SK-N-SH (cell line): ENCODE measurements around the gene ATP13A5. TPM values are rescaled to one million over a fixed set of nuclear protein-coding genes. Genes with fewer than 3 reads are reported as not detected.

Experiments used
- CTCF ChIA-PET: fragments of 300-600, 350-600 bp; formaldehyde crosslinking; extraction: SDS; loops from one replicate; lab custom pipeline; 2021; lab: Yijun Ruan, JAX
- POLR2A ChIA-PET: fragments of 350-600 bp; sonication (Branson Sonifier 250); formaldehyde crosslinking; extraction: SDS; loops from one replicate; lab custom pipeline; 2020; ENCODE audit warnings: antibody characterized with exemption, inconsistent platforms; lab: Yijun Ruan, JAX
- DNase-seq: peaks from one replicate; pipeline ENCODE4 v3.0.0; 2012
- H2AFZ ChIP-seq: fragments of 200-600 bp; sonication (generic); 2 replicates; pipeline ENCODE4 v1.8.1; 2016; ENCODE audit warnings: antibody characterized with exemption, mild to moderate bottlenecking, low read depth
- H3F3A ChIP-seq: fragments of 200-600 bp; sonication (generic); replicated peaks from 2 replicates; pipeline ENCODE3; 2016; ENCODE audit warnings: antibody characterized with exemption, mild to moderate bottlenecking; ENCODE audit not compliant: insufficient read depth
- H3K27ac ChIP-seq, 2 experiments: fragments of 200-500 bp in 1 of 2; fragments of 200-600 bp in 1 of 2; sonication (Bioruptor generic) in 1 of 2; sonication (generic), shearing (Covaris generic) in 1 of 2; 2 replicates each; pipeline versions ENCODE4 v1.5.1 to v1.6.1; 2014 to 2016; ENCODE audit warnings: low read depth in 2 of 2, inconsistent platforms in 1 of 2, low read length in 1 of 2, mild to moderate bottlenecking in 1 of 2, mixed read lengths in 1 of 2
- H3K27me3 ChIP-seq: fragments of 200-600 bp; sonication (generic), shearing (Covaris generic); 2 replicates; pipeline ENCODE4 v1.6.1; 2016; ENCODE audit warnings: mixed run types; ENCODE audit not compliant: insufficient read depth
- H3K36me3 ChIP-seq, 2 experiments: fragments of 200-500 bp in 1 of 2; fragments of 200-600 bp in 1 of 2; sonication (Bioruptor generic) in 1 of 2; sonication (generic) in 1 of 2; replicated peaks in 1 of 2; 2 replicates each; pipeline versions ENCODE3 to v1.5.1; 2014 to 2016; ENCODE audit warnings: low read length in 1 of 2, mild to moderate bottlenecking in 1 of 2; ENCODE audit not compliant: insufficient read depth in 2 of 2, control insufficient read depth in 1 of 2
- H3K4me1 ChIP-seq, 2 experiments: fragments of 200-500 bp in 1 of 2; fragments of 200-600 bp in 1 of 2; sonication (Bioruptor generic) in 1 of 2; sonication (generic), shearing (Covaris generic) in 1 of 2; 2 replicates each; pipeline versions ENCODE4 v1.5.1 to v1.6.1; 2014 to 2016; ENCODE audit warnings: low read depth in 1 of 2, low read length in 1 of 2, mixed run types in 1 of 2; ENCODE audit not compliant: insufficient read depth in 2 of 2, control insufficient read depth in 1 of 2
- H3K4me2 ChIP-seq: fragments of 200-600 bp; sonication (generic), shearing (Covaris generic); 2 replicates; pipeline ENCODE4 v1.6.1; 2017; ENCODE audit warnings: mixed run types
- H3K4me3 ChIP-seq, 2 experiments: fragments of 200-500 bp in 1 of 2; fragments of 200-600 bp in 1 of 2; sonication (Bioruptor generic) in 1 of 2; sonication (generic), shearing (Covaris generic) in 1 of 2; 2 replicates each; pipeline versions ENCODE4 v1.5.1 to v1.8.1; 2014 to 2016; ENCODE audit warnings: low read depth in 2 of 2, inconsistent platforms in 1 of 2, low read length in 1 of 2, mild to moderate bottlenecking in 1 of 2, mixed read lengths in 1 of 2, moderate library complexity in 1 of 2
- H3K79me2 ChIP-seq: fragments of 200-600 bp; sonication (generic); 2 replicates; pipeline ENCODE4 v1.8.1; 2017; ENCODE audit warnings: mild to moderate bottlenecking; ENCODE audit not compliant: insufficient read depth
- H3K9ac ChIP-seq: fragments of 200-600 bp; sonication (generic); 2 replicates; pipeline ENCODE4 v1.6.1; 2017; ENCODE audit warnings: mixed run types
- H3K9me2 ChIP-seq: fragments of 200-600 bp; sonication (generic); 2 replicates; pipeline ENCODE4 v1.6.1; 2017; ENCODE audit warnings: mixed run types
- H3K9me3 ChIP-seq: fragments of 200-600 bp; sonication (generic); 2 replicates; pipeline ENCODE4 v1.6.1; 2017; ENCODE audit warnings: mixed run types, mild to moderate bottlenecking, moderate library complexity
- H4K20me1 ChIP-seq: fragments of 200-600 bp; sonication (generic); 2 replicates; pipeline ENCODE4 v1.6.1; 2017; ENCODE audit warnings: mild to moderate bottlenecking, mixed run types; ENCODE audit not compliant: insufficient read depth
- CHD2 ChIP-seq: fragments of 150-350 bp; IDR thresholded peaks from 2 replicates; pipeline ENCODE4 v1.6.1; 2018; ENCODE audit warnings: low read length; ENCODE audit not compliant: partially characterized antibody
- EP300 ChIP-seq, 2 experiments: IDR thresholded peaks; 2 replicates each; pipeline versions ENCODE4 v1.4.0 to v1.6.1; 2012; ENCODE audit warnings: borderline replicate concordance in 1 of 2, low read depth in 1 of 2, low read length in 1 of 2
- FOSL2 ChIP-seq: IDR thresholded peaks from 2 replicates; pipeline ENCODE4 v1.4.0; 2012; ENCODE audit warnings: low read depth, mild to moderate bottlenecking, moderate library complexity, borderline replicate concordance
- FOXJ3 ChIP-seq: sonication (generic); formaldehyde crosslinking; IDR thresholded peaks from 2 replicates; pipeline ENCODE4 v1.5.1; 2020; ENCODE audit warnings: mild to moderate bottlenecking, missing genetic modification reagents
- MEF2A ChIP-seq: IDR thresholded peaks from 2 replicates; pipeline ENCODE4 v1.4.0; 2012; ENCODE audit warnings: low read depth, borderline replicate concordance
- NRF1 ChIP-seq: IDR thresholded peaks from 2 replicates; pipeline ENCODE4 v1.6.1; 2012; ENCODE audit warnings: low read depth, mild to moderate bottlenecking, low read length
- REST ChIP-seq: IDR thresholded peaks from 2 replicates; pipeline ENCODE4 v1.6.1; 2012; ENCODE audit warnings: mild to moderate bottlenecking, low read depth, low read length, moderate library complexity
- RFX5 ChIP-seq: IDR thresholded peaks from 2 replicates; pipeline ENCODE4 v1.6.1; 2012; ENCODE audit warnings: mild to moderate bottlenecking, improper control_type of control experiment, low read length
- RXRA ChIP-seq: IDR thresholded peaks from 2 replicates; pipeline ENCODE4 v1.4.0; 2012; ENCODE audit warnings: low read depth, mild to moderate bottlenecking, borderline replicate concordance
- SIN3A ChIP-seq: IDR thresholded peaks from 2 replicates; pipeline ENCODE4 v1.6.1; 2012; ENCODE audit warnings: low read depth, mild to moderate bottlenecking, low read length, moderate library complexity, borderline replicate concordance
- TAF1 ChIP-seq: IDR thresholded peaks from 2 replicates; pipeline ENCODE4 v1.6.1; 2012; ENCODE audit warnings: low read depth, mild to moderate bottlenecking, low read length, moderate library complexity, borderline replicate concordance
- TEAD4 ChIP-seq: IDR thresholded peaks from 2 replicates; pipeline ENCODE4 v1.4.0; 2012; ENCODE audit warnings: mild to moderate bottlenecking, borderline replicate concordance; ENCODE audit not compliant: insufficient read depth
- WGBS: methylation state at CpG from one replicate; pipeline ENCODE4 v1.1.6; 2017; ENCODE audit warnings: low lambda C conversion rate; 5-methylcytosine and 5-hydroxymethylcytosine counted together
- polyA plus RNA-seq, 3 experiments: library from polyadenylated mRNA; depleted of rRNA; stranded (reverse); fragments of >200 nt; gene quantifications; 2 replicates each; pipeline ENCODE4 v1.2.3, GENCODE V29; 2012
- TF ChIP-seq, protein P1 (sequence below): IDR thresholded peaks from 2 replicates; pipeline ENCODE4 v1.4.0; 2012; ENCODE audit warnings: low read depth, borderline replicate concordance
- TF ChIP-seq, protein P2 (sequence below): fragments of 150-350 bp; IDR thresholded peaks from 2 replicates; pipeline ENCODE4 v1.6.1; 2016; ENCODE audit warnings: mild to moderate bottlenecking, low read depth, low read length

The ATP13A5 gene
- polyA plus RNA-seq, 1 of the 3 experiments (the other 2 are of a cell fraction) = not detected

- TF ChIP-seq NRF1 = no peak
- no peak for TF ChIP-seq FOSL2
- no peak for TF ChIP-seq REST
- TF ChIP-seq TAF1 = no peak
- TF ChIP-seq EP300 (IDR thresholded peaks at IDR 0.05; ENCODE audit: borderline replicate concordance in 1 of 2, low read depth in 1 of 2, low read length in 1 of 2) = no peak
- no peak for TF ChIP-seq CHD2
Observed at GRCh38 chr3:193333229-193333628, 45.3 kb downstream of the ATP13A5 start (continued).

GRCh38 chr3:193330555-193331204, 47.9 kb downstream of the ATP13A5 start:
- H3K9me2 ChIP-seq = no peaks in the 10 kb centered on the region

More at GRCh38 chr3:193330555-193331204, 47.9 kb downstream of the ATP13A5 start:
- Histone ChIP-seq H3K4me3 (no peak overlapping the region), H3K27ac (no peak overlapping the region), H3F3A (no peaks in the 10 kb centered on the region), H3K36me3 (no peaks in the 10 kb centered on the region), H3K4me2 (no peak overlapping the region), H2AFZ (no peak overlapping the region), H3K79me2 (no peaks in the 10 kb centered on the region), H3K9me3 (no peaks in the 10 kb centered on the region), H3K27me3 (no peaks in the 10 kb centered on the region), H3K9ac (no peak overlapping the region)
- CTCF ChIA-PET = no interaction called here
- no peak for DNase-seq
- TF ChIP-seq RXRA = no peak
- no peak for TF ChIP-seq TEAD4
- TF ChIP-seq, protein P1, sequence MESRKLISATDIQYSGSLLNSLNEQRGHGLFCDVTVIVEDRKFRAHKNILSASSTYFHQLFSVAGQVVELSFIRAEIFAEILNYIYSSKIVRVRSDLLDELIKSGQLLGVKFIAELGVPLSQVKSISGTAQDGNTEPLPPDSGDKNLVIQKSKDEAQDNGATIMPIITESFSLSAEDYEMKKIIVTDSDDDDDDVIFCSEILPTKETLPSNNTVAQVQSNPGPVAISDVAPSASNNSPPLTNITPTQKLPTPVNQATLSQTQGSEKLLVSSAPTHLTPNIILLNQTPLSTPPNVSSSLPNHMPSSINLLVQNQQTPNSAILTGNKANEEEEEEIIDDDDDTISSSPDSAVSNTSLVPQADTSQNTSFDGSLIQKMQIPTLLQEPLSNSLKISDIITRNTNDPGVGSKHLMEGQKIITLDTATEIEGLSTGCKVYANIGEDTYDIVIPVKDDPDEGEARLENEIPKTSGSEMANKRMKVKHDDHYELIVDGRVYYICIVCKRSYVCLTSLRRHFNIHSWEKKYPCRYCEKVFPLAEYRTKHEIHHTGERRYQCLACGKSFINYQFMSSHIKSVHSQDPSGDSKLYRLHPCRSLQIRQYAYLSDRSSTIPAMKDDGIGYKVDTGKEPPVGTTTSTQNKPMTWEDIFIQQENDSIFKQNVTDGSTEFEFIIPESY = no peak
- no peak for TF ChIP-seq RFX5
- no peak for TF ChIP-seq FOXJ3 (CRISPR knock-in tag)
- TF ChIP-seq SIN3A = no peak
- no peak for TF ChIP-seq CHD2
- TF ChIP-seq TAF1 = no peak
- no peak for TF ChIP-seq MEF2A
- TF ChIP-seq, protein P2, sequence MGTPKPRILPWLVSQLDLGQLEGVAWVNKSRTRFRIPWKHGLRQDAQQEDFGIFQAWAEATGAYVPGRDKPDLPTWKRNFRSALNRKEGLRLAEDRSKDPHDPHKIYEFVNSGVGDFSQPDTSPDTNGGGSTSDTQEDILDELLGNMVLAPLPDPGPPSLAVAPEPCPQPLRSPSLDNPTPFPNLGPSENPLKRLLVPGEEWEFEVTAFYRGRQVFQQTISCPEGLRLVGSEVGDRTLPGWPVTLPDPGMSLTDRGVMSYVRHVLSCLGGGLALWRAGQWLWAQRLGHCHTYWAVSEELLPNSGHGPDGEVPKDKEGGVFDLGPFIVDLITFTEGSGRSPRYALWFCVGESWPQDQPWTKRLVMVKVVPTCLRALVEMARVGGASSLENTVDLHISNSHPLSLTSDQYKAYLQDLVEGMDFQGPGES = no peak
- no peak for TF ChIP-seq FOSL2
- TF ChIP-seq, all 33 proteins: peak for 0
- Histone ChIP-seq H3K4me1 (no peaks in the 10 kb centered on the region), H4K20me1 (no peaks in the 10 kb centered on the region)
- POLR2A ChIA-PET = no interaction called here
- 6% methylated on average over 3 of the region's 3 CpGs for WGBS
